GM12878 (cell line): Measurements from ENCODE around the gene PITPNM1. TPM values are rescaled to one million over a fixed set of nuclear protein-coding genes. Genes with fewer than 3 reads are reported as not detected.

Source experiments
- ATAC-seq: fragments of 200-7000 bp; cut with Tn5 transposase; 3 replicates; pipeline ENCODE4 v1.9.1; 2020; ENCODE audit warnings: mild to moderate bottlenecking, moderate library complexity
- BruUV-seq: library from RNA; stranded (reverse); fragments of 400-500 nt; replicated peaks from 2 replicates; lab custom pipeline; 2021; lab: Mats Ljungman, UMichigan
- CTCF ChIA-PET: fragments of 300-600 bp; sonication (Branson Sonifier 250); formaldehyde crosslinking; extraction: SDS; loops from one replicate; lab custom pipeline; 2021; ENCODE audit warnings: inconsistent platforms; lab: Yijun Ruan, JAX
- POLR2A ChIA-PET: fragments of 350-600 bp; formaldehyde crosslinking; extraction: SDS; loops from one replicate; lab custom pipeline; 2021; ENCODE audit warnings: inconsistent platforms; lab: Charles Lee
- RAD21 ChIA-PET: fragments of 300-600 bp; sonication (Branson Sonifier 250); formaldehyde crosslinking; loops from one replicate; lab custom pipeline; 2023; ENCODE audit warnings: antibody characterized with exemption; ENCODE audit not compliant: unreplicated experiment; lab: Charles Lee
- SMC1A ChIA-PET: fragments of 300-600 bp; sonication (Branson Sonifier 250); formaldehyde crosslinking; loops from one replicate; lab custom pipeline; 2023; ENCODE audit not compliant: unreplicated experiment, uncharacterized antibody; lab: Charles Lee
- DNase-seq: peaks from one replicate; pipeline ENCODE4 v3.0.0-alpha.2; 2011; ENCODE audit warnings: low read depth, low spot score
- FAIRE-seq: peaks from 3 replicates; lab custom pipeline; 2011; peaks lifted over from hg19 to GRCh38; lab: Jason Lieb, UNC
- H2AFZ ChIP-seq: 2 replicates; pipeline ENCODE4 v1.6.0; 2011; ENCODE audit warnings: low read depth, low read length, control low read depth; ENCODE audit not compliant: control insufficient read depth
- H3K27ac ChIP-seq: 2 replicates; pipeline ENCODE4 v1.5.1; 2011; ENCODE audit warnings: control low read depth; ENCODE audit not compliant: control insufficient read depth, insufficient read depth
- H3K27me3 ChIP-seq, 2 experiments: replicated peaks in 1 of 2; 2 replicates each; pipeline versions ENCODE4 v1.6.0 to v1.6.1; 2011; ENCODE audit warnings: low read length in 1 of 2; ENCODE audit not compliant: control insufficient read depth in 2 of 2, insufficient read depth in 2 of 2
- H3K36me3 ChIP-seq, 2 experiments: 2 replicates each; pipeline ENCODE4 v1.5.1; 2011; ENCODE audit warnings: low read length in 1 of 2; ENCODE audit not compliant: control insufficient read depth in 2 of 2, insufficient read depth in 2 of 2
- H3K4me1 ChIP-seq: 2 replicates; pipeline ENCODE4 v1.6.1; 2011; ENCODE audit warnings: mild to moderate bottlenecking, low read length, moderate library complexity, mixed read lengths; ENCODE audit not compliant: control insufficient read depth, insufficient read depth
- H3K4me2 ChIP-seq: 2 replicates; pipeline ENCODE4 v1.6.0; 2011; ENCODE audit warnings: control low read depth; ENCODE audit not compliant: control insufficient read depth, insufficient read depth
- H3K4me3 ChIP-seq: fragments of 200-600 bp; sonication (generic); 2 replicates; pipeline ENCODE4 v1.5.1; 2016
- H3K79me2 ChIP-seq: 2 replicates; pipeline ENCODE4 v1.6.0; 2011; ENCODE audit warnings: low read length; ENCODE audit not compliant: control insufficient read depth, insufficient read depth
- H3K9ac ChIP-seq: 2 replicates; pipeline ENCODE4 v1.8.0; 2011; ENCODE audit warnings: low read length, control low read depth, mixed read lengths; ENCODE audit not compliant: control insufficient read depth, insufficient read depth
- H3K9me3 ChIP-seq: replicated peaks from 3 replicates; pipeline ENCODE4 v1.5.1; 2011; ENCODE audit warnings: mild to moderate bottlenecking, low read length; ENCODE audit not compliant: control insufficient read depth, insufficient read depth
- H4K20me1 ChIP-seq: 2 replicates; pipeline ENCODE4 v1.6.0; 2011; ENCODE audit not compliant: control insufficient read depth, insufficient read depth
- ATF7 ChIP-seq: fragments of 450-650 bp; IDR thresholded peaks from 2 replicates; pipeline ENCODE4 v1.6.1; 2016; ENCODE audit warnings: low read depth, mild to moderate bottlenecking
- CBX3 ChIP-seq: fragments of 200-600 bp; sonication (generic); IDR thresholded peaks from 2 replicates; pipeline ENCODE4 v1.6.1; 2016; ENCODE audit warnings: low read depth, borderline replicate concordance
- CREM ChIP-seq: IDR thresholded peaks from 2 replicates; pipeline ENCODE4 v1.6.1; 2014; ENCODE audit warnings: antibody characterized with exemption, low read depth
- EP300 ChIP-seq, 2 experiments: fragments of 150-350 bp in 1 of 2; IDR thresholded peaks; 2 replicates each; pipeline ENCODE4 v1.6.1; 2011 to 2012; ENCODE audit warnings: low read depth in 2 of 2, low read length in 2 of 2, borderline replicate concordance in 1 of 2, improper control_type of control experiment in 1 of 2, inconsistent platforms in 1 of 2; ENCODE audit not compliant: control insufficient read depth in 1 of 2
- FOXK2 ChIP-seq: fragments of 450-650 bp; IDR thresholded peaks from 2 replicates; pipeline ENCODE4 v1.6.1; 2017; ENCODE audit warnings: mild to moderate bottlenecking, moderate library complexity
- NFYB ChIP-seq: IDR thresholded peaks from 2 replicates; pipeline ENCODE4 v1.6.1; 2011; ENCODE audit warnings: low read depth, mild to moderate bottlenecking, low read length, improper control_type of control experiment, moderate library complexity; ENCODE audit not compliant: insufficient read depth
- RAD21 ChIP-seq: IDR thresholded peaks from 2 replicates; pipeline ENCODE4 v1.6.1; 2011; ENCODE audit warnings: mild to moderate bottlenecking, low read depth, low read length, moderate library complexity; ENCODE audit not compliant: insufficient read depth
- RBBP5 ChIP-seq: fragments of 200-600 bp; sonication (generic); conservative IDR thresholded peaks from 2 replicates; pipeline ENCODE4 v1.6.1; 2016
- TARDBP ChIP-seq: IDR thresholded peaks from 2 replicates; pipeline ENCODE4 v1.6.1; 2016; ENCODE audit warnings: borderline replicate concordance
- WGBS: methylation state at CpG from one replicate; pipeline ENCODE4 v1.1.6; 2016; ENCODE audit warnings: low lambda C conversion rate; ENCODE audit not compliant: insufficient replicate concordance, insufficient coverage; ENCODE audit errors: missing lambda C conversion rate; 5-methylcytosine and 5-hydroxymethylcytosine counted together
- in situ Hi-C: fragments of 300-500 bp; cut with MboI; formaldehyde crosslinking; loops from 9 replicates; pipeline ENCODE4 v1.14.3; 2018; ENCODE audit warnings: mixed read lengths
- intact Hi-C: fragments of 100-400 bp; cut with micrococcal nuclease; formaldehyde crosslinking; loops from one replicate; pipeline ENCODE4 v1.14.2; 2022; ENCODE audit not compliant: unreplicated experiment
- polyA plus RNA-seq, 11 experiments: library from polyadenylated mRNA; depleted of rRNA in 4 of 11; unstranded in 6 of 11; stranded (reverse) in 5 of 11; fragments of >200 nt; fragmentation: Nextera tagmentation in 4 of 11; fragmentation: Illumina TruSeq in 1 of 11; extraction: Ambion mirVana in 4 of 11; extraction: Trizol in 1 of 11; gene quantifications; 1 replicate in 1 of 11; 2 replicates in 10 of 11; pipeline versions ENCODE4 v1.2.1 to v1.2.3, GENCODE V29; 2011 to 2016; ENCODE audit warnings: inconsistent platforms in 2 of 11, missing spikeins in 2 of 11, low read depth in 1 of 11
- total RNA-seq, 4 experiments: library from RNA; depleted of rRNA in 3 of 4; stranded (reverse); fragments of >200 nt in 3 of 4; fragmentation: Illumina TruSeq in 1 of 4; extraction: Trizol in 1 of 4; gene quantifications; 2 replicates each; pipeline versions ENCODE4 v1.2.1 to v1.2.3, GENCODE V29; 2013 to 2021
- TF ChIP-seq, protein P1 (sequence below): fragments of 450-650 bp; IDR thresholded peaks from 2 replicates; pipeline ENCODE4 v1.6.1; 2018; ENCODE audit warnings: borderline replicate concordance, mild to moderate bottlenecking; ENCODE audit not compliant: partially characterized antibody
- TF ChIP-seq, protein P2 (sequence below): fragments of 450-650 bp; IDR thresholded peaks from 2 replicates; pipeline ENCODE4 v1.6.1; 2017; ENCODE audit warnings: mild to moderate bottlenecking

The PITPNM1 gene
- total and polyA plus RNA-seq, 10 of the 15 experiments (the other 5 are each of a cell fraction or from before 2014, with no cell fraction given) = 0.11 to 56.8 (median 16.5) TPM

DNA sequence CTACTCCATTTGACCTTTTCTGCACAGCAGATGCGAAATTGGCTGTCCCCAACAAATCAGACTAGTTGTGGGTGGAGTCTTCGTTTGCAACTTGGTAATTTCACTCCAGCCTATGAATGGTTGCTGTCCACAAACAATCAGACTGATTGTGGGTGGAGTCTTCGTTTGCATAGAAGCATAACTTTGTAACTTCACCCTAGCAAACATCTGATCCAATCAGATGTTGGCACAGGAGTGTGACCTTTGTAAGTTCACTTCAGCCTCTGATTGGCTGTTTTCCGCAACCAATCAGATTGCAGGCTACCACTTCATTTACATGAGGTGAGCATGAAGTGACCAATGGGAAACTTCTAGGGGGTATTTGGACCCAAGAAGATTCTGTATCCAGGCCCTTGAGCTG lies 34.4 kb upstream of the PITPNM1 start:
- FAIRE-seq (no peak), ATAC-seq (no peak), DNase-seq (no peak)
- Histone ChIP-seq H3K79me2 (no peaks in the 10 kb centered on the region), H3K4me2 (no peak overlapping the region), H3K4me3 (no peak overlapping the region), H4K20me1 (no peaks in the 10 kb centered on the region), H3K27ac (no peak overlapping the region), H3K9me3 (peaks cover 1% of the 10 kb centered on the region; the same call in 2 of the 3 replicates), H3K4me1 (no peaks in the 10 kb centered on the region), H3K27me3 (no peaks in the 10 kb centered on the region; a peak in 1 of 4 replicates), H3K36me3 (no peaks in the 10 kb centered on the region), H2AFZ (no peak overlapping the region), H3K9ac (no peak overlapping the region)
- ChIA-PET RAD21 (no interaction called here), SMC1A (no interaction called here), CTCF (no interaction called here), POLR2A (no interaction called here)
- in situ Hi-C loops (no loop called here), intact Hi-C loops (no loop called here)
- no TSS peak for BruUV-seq
- TF ChIP-seq EP300 (IDR thresholded peaks at IDR 0.05; ENCODE audit: borderline replicate concordance in 1 of 2, control insufficient read depth in 1 of 2, low read depth in 2 of 2, low read length in 2 of 2) = no peak
- TF ChIP-seq NFYB = 0 out of 2 replicates have a peak, but pooled peaks have one; percentile 38
- 43% methylated on average over 4 of the region's 4 CpGs for WGBS

DNA sequence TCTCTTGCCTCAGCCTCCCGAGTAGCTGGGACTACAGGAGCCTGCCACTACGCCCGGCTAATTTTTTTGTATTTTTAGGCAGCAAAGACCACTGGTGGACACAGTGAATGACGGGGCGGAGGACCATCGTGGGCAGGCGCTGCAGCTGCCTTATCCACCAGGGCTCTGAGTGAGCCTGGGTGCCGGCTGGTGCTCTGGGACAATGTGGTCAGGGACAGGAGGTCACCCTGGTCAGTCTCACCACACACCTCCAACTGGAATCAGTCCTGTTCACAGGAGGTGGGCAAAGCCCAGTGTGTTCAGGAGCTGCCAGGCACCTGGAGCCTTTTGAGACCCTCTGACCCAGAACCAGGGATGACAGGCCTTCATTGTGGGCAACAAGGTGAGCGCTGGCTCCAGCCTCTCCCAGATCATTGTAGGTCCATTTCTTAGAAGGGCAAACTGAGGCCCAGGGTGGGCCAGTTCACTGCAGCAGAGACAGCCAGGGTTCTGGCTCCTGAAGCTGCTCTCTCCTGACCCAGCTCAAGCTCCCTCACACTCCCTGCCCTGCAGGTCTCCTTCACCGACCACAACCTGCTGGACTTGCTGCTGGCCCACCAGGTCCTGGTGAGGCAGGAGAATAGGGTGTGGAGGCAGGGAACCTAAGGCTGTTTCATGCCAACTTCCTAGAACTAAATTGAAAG lies 33.8 kb upstream of the PITPNM1 start:
- in situ Hi-C loops = no loop called here
- Histone ChIP-seq H3K79me2 (no peaks in the 10 kb centered on the region), H2AFZ (no peak overlapping the region), H3K4me1 (no peaks in the 10 kb centered on the region), H3K4me2 (no peak overlapping the region), H3K4me3 (no peak overlapping the region), H3K27ac (no peak overlapping the region), H3K9me3 (peaks cover 4% of the 10 kb centered on the region; the same call in 2 of the 3 replicates), H3K36me3 (no peaks in the 10 kb centered on the region), H3K9ac (no peak overlapping the region), H3K27me3 (no peaks in the 10 kb centered on the region; a peak in 1 of 4 replicates), H4K20me1 (no peaks in the 10 kb centered on the region)
- FAIRE-seq (no peak), ATAC-seq (no peak), DNase-seq (no peak)
- WGBS = 53% methylated on average over 7 of the region's 10 CpGs
- intact Hi-C loops = no loop called here
- RAD21 ChIA-PET = no interaction called here
- BruUV-seq = no TSS peak
- CTCF ChIA-PET = no interaction called here
- POLR2A ChIA-PET = no interaction called here
- SMC1A ChIA-PET = no interaction called here
- TF ChIP-seq, protein P1, sequence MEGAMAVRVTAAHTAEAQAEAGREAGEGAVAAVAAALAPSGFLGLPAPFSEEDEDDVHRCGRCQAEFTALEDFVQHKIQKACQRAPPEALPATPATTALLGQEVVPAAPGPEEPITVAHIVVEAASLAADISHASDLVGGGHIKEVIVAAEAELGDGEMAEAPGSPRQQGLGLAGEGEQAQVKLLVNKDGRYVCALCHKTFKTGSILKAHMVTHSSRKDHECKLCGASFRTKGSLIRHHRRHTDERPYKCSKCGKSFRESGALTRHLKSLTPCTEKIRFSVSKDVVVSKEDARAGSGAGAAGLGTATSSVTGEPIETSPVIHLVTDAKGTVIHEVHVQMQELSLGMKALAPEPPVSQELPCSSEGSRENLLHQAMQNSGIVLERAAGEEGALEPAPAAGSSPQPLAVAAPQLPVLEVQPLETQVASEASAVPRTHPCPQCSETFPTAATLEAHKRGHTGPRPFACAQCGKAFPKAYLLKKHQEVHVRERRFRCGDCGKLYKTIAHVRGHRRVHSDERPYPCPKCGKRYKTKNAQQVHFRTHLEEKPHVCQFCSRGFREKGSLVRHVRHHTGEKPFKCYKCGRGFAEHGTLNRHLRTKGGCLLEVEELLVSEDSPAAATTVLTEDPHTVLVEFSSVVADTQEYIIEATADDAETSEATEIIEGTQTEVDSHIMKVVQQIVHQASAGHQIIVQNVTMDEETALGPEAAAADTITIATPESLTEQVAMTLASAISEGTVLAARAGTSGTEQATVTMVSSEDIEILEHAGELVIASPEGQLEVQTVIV = no peak
- no peak for TF ChIP-seq FOXK2
- no peak for TF ChIP-seq RAD21
- TF ChIP-seq CREM = no peak
- TF ChIP-seq ATF7 = no peak
- TF ChIP-seq CBX3 = no peak
- TF ChIP-seq TARDBP = no peak
- TF ChIP-seq RBBP5 = no peak
- TF ChIP-seq, protein P2, sequence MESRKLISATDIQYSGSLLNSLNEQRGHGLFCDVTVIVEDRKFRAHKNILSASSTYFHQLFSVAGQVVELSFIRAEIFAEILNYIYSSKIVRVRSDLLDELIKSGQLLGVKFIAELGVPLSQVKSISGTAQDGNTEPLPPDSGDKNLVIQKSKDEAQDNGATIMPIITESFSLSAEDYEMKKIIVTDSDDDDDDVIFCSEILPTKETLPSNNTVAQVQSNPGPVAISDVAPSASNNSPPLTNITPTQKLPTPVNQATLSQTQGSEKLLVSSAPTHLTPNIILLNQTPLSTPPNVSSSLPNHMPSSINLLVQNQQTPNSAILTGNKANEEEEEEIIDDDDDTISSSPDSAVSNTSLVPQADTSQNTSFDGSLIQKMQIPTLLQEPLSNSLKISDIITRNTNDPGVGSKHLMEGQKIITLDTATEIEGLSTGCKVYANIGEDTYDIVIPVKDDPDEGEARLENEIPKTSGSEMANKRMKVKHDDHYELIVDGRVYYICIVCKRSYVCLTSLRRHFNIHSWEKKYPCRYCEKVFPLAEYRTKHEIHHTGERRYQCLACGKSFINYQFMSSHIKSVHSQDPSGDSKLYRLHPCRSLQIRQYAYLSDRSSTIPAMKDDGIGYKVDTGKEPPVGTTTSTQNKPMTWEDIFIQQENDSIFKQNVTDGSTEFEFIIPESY = no peak
